ENCODE data around the gene MEGF8.

DNA sequence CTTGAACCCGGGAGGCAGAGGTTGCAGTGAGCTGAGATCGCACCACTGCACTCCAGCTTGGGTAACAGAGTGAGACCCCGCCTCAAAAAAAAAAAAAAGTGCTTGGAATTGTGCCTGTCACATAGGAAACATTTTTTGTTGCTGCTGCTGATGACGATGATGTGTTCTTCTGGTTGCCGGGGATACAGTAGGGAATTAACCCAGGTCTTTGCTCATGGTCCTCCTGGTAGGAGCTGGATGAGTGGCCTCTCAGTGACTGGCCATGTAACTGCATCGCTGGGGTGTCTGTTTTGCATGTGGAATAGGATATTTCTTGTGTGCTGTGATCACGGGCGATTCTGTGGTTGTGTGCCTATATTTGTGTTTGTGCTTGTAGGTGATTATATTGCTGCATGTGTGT, 69.3 kb downstream of the MEGF8 start:
- TF ChIP-seq EP300 (IDR thresholded peaks at IDR 0.05) = no peak
- no peak for TF ChIP-seq POLR2AphosphoS5 (IDR thresholded peaks at IDR 0.05)

Data from suprapubic skin (tissue), 4 donors.